ENCODE data around the gene CBFB.
A peak's percentile ranks its signal among the peaks of the same experiment; 100 is the strongest.

Gene CBFB

DNA sequence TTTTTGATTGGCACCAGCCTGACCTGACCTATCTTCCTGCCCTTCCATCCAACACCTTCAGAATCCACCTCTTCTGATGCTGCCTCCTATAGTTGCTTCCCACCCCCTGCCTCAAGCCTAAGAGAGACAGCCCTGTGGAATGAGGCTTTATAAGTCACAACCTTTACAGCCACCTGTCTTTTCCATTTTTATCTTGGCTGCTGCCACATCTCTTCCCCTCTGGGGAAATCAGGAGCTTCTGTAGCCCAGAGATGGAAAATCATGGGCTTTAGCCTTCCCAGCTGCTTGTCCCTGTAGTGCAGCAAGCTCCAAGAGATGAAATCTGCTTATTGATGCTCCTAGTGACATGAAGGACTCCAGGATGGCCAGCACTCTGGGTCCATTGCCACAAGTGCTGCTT is 99.5 kb downstream of the CBFB start:
- DNase-seq, result no peak

DNA sequence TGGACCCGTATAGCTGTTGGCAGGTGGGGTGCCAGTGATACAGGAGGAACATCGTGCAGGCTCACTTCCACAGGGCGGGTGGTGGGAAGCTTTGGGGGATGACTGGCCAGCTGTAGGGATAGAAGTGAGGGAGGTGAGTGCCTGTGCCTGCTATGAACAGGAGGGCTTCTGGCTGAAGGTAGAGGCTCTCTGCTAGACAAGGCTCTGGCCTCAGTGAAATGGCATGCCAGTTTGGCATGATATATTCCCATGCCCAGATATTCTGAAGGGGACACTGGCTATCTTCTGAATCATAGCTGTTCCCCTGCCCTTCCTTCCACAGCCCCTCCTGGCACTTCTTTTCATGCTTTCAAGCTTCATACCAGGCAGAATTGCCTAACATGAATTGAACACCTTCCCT is 99.9 kb downstream of the CBFB start:
- DNase-seq, result no peak

DNA sequence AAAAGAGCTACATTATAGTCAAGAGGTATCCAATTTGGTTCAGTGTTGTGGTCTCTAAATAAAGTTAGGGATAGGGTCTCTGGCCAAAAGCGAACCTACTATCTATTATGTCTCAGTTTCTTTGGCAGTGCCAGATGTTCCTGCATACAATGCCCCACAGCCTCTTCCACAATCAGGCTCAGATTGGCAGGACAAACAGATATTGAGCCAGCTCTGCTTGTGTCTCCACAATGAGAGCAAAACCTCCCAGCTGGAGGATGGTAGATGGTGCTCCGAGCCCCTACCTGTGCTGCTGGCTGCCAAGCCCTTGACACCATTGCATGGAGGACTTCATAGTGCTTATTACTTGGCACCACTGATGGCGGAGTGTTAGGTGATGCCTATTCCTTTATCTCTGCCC is 100.5 kb downstream of the CBFB start:
- DNase-seq, result peak in 15 of 58 donors; percentile 15 to 55 (median 26)

DNA sequence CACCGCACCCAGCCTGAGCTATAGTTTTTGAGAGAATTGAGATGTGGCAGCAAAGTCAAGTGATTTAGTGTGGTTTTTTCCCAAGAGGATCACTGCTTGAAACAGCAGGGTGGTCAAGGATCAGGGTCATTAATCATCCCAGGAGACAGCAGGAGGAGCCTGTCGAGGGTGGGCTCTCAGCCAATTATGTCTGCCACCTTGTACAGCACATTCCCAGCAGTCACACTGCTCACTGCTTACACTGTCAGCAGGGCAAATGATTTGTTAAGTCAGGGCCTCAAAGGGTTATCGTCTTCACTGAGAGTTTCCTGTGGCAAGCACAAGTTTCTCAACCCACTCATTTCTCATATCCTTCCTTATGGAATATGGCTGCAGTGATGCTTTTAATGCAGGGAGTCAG is 108.7 kb downstream of the CBFB start:
- no peak for DNase-seq

DNA sequence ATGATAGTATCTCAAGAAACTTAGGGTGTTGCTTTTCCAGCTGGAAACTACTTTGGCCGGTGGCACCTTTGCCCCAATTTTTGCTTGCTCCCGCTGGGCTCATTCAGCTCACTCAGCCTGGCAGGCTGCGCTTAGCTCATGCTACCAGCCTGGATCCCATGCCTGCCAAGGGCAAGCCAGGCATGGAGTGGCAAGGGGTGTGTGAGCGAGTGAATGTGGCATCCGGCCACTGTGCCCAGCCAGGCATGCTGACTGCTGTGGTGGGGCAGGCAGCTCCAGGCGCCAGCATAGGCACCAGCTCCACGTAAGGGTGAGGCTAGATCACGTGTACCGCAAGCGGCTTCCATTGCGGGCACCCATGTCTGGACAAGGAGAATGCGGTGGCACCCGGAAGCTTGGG is 112.4 kb downstream of the CBFB start:
- peak in 1 of 58 donors; percentile 11 for DNase-seq

DNA sequence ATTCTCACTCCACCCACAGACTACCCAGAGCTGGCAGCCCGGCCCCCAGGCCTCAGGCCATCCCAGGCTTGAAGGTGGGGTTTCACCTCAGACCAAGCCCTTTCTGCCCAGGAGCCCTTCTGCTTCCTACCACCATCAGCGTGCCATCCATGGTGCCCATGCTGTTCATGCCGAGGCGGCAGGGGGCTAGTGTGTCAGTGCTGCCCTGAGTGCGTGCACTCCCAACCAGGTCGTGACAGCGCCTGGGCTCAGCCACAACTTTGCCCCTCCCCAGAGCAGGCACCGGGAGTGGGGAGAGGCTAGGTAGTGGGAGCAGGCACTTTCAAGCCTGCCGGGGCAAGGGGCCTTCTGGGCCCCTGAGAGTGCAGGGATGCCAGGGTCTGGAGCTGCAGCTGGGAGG is 113.4 kb downstream of the CBFB start:
- DNase-seq, result no peak

DNA sequence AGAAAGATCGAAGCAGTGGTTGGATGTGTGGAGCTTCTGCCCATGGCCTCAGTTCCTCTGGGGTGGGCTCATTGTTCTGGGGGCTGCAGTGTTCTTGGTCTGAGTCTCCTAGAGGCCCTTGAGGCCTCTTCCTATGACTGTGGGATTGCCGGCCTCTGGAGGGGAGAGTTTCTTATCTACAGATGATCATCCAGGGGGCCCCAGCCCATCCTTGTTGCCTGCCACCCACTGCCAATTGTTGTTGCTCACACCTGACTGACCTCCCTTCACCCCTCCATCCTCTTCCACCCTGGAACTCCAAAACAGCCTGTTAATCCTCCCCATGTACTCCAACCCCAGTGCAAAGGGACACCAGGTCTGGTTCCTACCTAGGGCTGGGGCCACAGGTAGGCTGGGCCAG is 116.0 kb downstream of the CBFB start:
- no peak for DNase-seq

DNA sequence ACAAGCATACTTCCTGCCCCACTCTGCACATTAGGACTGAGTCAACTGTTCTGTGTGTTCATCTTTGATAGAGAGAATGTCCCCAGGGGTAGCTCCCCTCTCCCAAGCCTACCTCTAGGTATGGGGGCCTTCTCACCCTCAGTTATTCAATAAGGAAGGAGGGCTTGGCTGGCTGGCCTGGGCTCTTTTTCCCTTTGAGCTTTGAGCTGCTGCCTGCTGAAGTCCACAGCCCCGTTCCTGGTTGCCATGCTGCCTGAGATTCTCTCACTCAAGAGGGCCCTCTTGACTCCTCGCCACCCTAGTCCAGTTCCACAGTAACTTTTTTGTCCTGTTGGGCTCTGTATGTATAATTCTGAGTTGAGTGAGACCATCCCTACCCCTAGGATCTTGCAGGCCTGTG is 116.8 kb downstream of the CBFB start:
- DNase-seq, result no peak

DNA sequence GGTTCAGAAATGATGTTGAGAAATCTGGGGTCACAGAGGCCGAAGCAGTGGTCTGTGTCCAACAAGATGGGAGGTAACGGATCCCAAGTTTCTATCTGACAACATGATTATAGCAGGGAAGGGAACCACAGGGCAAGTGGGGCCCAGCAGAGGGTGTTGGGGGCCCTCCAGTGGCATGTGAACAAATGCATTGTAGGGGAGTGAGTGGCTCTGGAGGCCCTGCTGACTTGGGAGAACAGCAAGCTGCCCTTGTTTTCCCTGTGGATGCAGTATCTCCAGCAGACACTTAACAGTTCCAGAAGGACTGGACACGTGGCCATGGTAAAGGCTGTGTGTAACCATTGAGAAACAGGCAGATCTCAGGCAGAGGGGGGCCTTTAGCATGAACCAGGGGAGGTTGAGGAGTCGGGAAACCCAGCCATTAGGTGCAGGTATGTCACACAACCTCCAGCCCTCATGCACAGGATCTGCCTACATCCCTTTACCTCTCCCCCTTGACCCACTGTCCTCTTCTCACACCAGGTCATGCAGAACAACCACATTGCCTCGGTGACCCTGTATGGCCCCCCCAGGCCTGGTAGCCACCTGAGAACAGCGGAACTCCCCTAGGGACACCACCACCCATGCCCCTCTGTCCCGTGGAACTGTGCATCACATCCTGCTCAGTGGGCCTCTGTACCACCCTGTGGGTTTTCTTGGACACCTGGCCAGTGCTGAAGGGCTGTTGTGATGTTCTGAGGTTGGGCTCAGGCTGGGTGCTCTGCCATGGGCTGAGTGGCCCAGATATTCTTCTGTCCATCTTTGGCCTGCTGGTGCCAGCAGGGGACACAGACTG is 117.8 kb downstream of the CBFB start:
- DNase-seq, result peak in 4 of 58 donors; percentile 11 to 36 (median 25)

DNA sequence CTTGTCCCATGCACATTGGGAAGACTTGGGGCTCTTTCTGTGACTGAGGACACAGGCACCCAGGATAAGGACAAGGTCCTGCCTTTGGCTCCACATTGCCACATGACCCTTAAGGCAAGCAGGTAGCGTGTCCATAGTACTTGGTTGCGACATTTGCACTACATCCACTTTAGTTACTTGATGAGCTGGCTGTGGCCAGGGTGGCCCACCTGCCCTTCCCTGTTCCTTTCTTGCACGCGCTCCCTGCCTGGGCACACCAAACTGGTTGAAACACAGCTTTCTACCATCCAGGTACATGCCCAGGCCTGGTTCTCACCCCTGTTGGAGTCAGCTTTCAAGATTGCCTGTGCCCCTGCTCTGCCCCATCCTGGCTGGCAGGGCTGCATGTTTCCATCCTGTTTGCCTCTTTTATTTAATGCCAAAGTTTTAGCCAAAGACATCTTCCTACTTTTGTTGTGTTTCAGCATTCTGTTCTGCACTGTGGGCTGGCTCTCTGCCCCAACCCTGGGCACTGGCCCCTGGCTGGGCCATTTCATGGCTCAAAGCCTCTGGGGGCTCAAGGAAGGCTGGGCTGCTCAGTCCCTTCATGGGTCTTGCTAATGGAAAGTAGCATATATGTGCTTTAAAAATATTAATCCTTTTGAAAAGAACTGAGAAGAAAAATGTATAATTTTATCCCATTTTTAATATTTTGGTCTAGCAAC is 118.6 kb downstream of the CBFB start:
- peak in 2 of 58 donors; percentile 12 to 16 for DNase-seq

DNA sequence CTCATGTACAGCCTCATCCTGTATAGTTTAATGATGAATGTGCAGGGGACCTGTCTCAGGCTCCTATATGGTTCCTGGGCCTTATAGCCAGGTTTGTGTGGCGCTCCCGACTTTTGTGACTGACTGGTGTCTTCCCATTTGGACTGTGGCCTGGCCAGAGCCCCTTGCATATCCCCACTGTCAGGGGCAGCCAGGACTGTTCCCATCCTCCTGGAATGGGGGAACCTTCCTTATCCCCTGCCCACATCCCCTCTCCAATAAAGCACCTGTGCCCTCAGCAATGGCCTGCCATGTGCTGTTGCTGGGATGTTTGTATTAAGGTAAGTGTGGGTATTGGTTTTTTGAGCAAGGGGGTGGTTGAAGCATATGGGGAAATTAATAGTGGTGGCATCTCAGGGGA is 119.3 kb downstream of the CBFB start:
- DNase-seq, result no peak

DNA sequence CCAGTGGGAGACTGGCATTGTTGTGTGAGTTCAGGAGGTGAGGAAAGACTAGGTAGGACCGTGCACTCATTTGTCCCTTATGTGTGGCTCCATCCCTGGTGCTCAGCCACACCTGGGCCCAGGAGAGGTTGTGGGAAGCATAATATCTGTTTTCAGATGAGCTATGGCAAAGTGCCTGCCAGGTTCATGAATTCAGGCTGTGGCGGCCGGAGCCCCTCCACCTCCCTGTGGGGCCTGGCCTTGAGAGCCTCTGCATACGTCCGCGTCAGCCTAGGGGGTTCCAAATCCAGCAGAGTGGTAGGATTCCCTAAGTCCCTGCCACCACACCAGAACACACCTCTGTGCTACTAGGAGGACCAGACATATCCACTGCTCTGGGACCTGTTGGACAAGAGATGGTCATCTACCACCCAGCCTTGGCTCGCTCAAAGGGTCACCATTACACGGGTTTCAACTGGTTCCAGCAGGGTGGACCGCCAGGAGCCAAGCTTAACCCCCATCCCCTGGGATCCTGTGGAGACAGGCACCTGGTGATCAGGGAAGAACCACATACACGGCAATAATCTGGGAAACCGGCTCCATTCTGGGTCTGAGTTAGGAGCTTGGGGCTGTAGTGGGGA is 119.8 kb downstream of the CBFB start:
- no peak for DNase-seq

DNA sequence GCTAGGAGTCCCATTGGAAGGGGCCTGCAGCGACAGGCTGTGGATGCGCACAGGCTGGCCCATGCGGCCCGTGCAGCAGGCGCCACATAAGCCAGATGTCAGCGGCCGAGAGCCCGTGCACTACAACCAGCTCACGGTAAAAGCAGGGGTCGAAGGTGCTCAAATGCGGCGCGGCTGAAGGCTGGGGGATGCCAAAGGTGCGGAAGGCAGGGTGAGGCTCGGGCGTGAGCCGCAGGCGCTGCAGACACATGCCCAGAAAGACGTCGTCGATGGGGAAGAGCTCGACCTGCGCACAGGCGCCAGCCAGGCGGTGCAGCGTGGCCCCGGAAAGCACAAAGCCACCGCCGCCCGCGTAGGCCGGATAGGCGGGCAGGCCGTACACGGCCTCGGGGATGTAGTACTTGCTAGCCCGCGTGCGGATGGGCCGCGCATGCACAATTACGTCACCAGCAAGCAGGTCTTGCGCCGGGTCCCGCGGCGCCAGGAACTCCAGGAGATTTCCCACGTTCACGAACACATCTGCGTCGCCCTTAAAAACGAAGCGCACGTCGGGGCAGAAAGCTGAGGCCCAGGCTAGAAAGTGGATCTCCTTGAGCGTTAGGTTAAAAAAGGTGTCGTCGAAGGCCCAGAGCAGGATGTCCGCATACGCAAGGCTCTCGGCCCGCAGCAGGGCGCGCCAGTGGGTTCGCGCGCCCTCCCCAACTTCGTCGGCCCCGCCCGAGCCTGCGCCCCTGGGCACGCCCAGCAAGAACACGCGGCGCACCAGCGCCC is 120.5 kb downstream of the CBFB start:
- DNase-seq, result no peak

DNA sequence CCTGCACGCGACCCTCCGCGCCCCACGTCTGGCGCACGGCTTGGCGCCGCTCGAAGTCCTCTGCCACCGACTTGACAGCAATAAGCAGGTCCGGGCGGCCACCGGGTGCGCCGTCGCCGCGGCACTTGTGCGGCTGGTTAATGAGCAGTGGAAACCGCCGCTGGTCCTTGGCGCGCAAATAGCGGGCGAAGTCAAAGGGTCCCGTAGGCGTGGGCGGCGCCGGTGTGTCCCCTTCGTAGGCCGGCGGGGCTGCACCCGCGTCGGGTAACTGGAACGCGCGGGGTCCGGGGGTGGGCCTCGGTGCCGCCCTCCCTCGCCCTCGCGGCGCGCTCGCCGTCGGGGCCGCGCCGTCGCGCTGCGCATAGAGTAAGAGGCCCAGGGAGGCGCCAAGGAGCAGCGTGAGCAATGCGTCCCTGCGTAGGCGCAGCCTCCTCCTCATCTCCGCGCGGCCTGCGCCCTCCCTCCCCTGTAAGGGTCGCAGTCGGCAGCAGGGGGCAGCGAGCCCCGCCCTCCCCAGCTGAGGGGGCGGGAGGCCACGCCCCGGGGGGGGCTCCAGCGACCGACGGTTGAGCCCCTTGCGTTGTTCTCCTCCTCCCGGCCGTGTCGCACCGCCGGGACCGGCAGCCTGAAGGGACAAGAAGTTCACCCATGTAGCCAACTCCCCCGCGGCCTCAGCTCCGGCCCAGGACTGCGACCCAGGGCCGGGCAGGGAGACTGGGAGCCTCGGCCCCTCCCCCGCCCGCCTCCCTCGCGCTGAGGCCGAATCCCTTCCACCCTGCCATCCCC is 121.3 kb downstream of the CBFB start:
- DNase-seq, result peak in 4 of 58 donors; percentile 16 to 63 (median 50)
